ENCODE results near the gene ERC2.

ERC2 gene

GRCh38 chr3:55662683-55663082 is 805.6 kb downstream of the ERC2 start:
- no peak for TF ChIP-seq GATA2 (IDR thresholded peaks at IDR 0.05; ENCODE audit: low read depth, low read length)

GRCh38 chr3:55661571-55661970 is 806.7 kb downstream of the ERC2 start:
- no peak for TF ChIP-seq GATA2 (IDR thresholded peaks at IDR 0.05; ENCODE audit: low read depth, low read length)

- TF ChIP-seq GATA3 (IDR thresholded peaks at IDR 0.05; ENCODE audit: low read depth, low read length) (no peak), GATA2 (IDR thresholded peaks at IDR 0.05; ENCODE audit: low read depth, low read length) (no peak)
Observed at GRCh38 chr3:55661141-55661540, 807.1 kb downstream of the ERC2 start.

GRCh38 chr3:55660642-55661041 is 807.6 kb downstream of the ERC2 start:
- TF ChIP-seq GATA2 (IDR thresholded peaks at IDR 0.05; ENCODE audit: low read depth, low read length) (no peak), GATA3 (IDR thresholded peaks at IDR 0.05; ENCODE audit: low read depth, low read length) (no peak)

- no peak for TF ChIP-seq GATA2 (IDR thresholded peaks at IDR 0.05; ENCODE audit: low read depth, low read length)
- no peak for TF ChIP-seq GATA3 (IDR thresholded peaks at IDR 0.05; ENCODE audit: low read depth, low read length)
Observed at GRCh38 chr3:55659701-55660100, 808.6 kb downstream of the ERC2 start.

- TF ChIP-seq GATA2 (IDR thresholded peaks at IDR 0.05; ENCODE audit: low read depth, low read length) (no peak), GATA3 (IDR thresholded peaks at IDR 0.05; ENCODE audit: low read depth, low read length) (no peak)
Observed at GRCh38 chr3:55658690-55659562, 809.3 kb downstream of the ERC2 start.

GRCh38 chr3:55658270-55658669 is 810.0 kb downstream of the ERC2 start:
- no peak for TF ChIP-seq GATA3 (IDR thresholded peaks at IDR 0.05; ENCODE audit: low read depth, low read length)
- no peak for TF ChIP-seq GATA2 (IDR thresholded peaks at IDR 0.05; ENCODE audit: low read depth, low read length)

GRCh38 chr3:55655544-55655943 is 812.7 kb downstream of the ERC2 start:
- TF ChIP-seq GATA3 (IDR thresholded peaks at IDR 0.05; ENCODE audit: low read depth, low read length): no peak
- TF ChIP-seq GATA2 (IDR thresholded peaks at IDR 0.05; ENCODE audit: low read depth, low read length): no peak

GRCh38 chr3:55654123-55654760 is 814.0 kb downstream of the ERC2 start:
- no peak for TF ChIP-seq GATA2 (IDR thresholded peaks at IDR 0.05; ENCODE audit: low read depth, low read length)
- no peak for TF ChIP-seq GATA3 (IDR thresholded peaks at IDR 0.05; ENCODE audit: low read depth, low read length)

GRCh38 chr3:55651011-55651410 is 817.3 kb downstream of the ERC2 start:
- TF ChIP-seq GATA3 (IDR thresholded peaks at IDR 0.05; ENCODE audit: low read depth, low read length) (no peak), GATA2 (IDR thresholded peaks at IDR 0.05; ENCODE audit: low read depth, low read length) (no peak)

- no peak for TF ChIP-seq GATA3 (IDR thresholded peaks at IDR 0.05; ENCODE audit: low read depth, low read length)
- no peak for TF ChIP-seq GATA2 (IDR thresholded peaks at IDR 0.05; ENCODE audit: low read depth, low read length)
Observed at GRCh38 chr3:55650011-55650410, 818.3 kb downstream of the ERC2 start.

- TF ChIP-seq GATA3 (IDR thresholded peaks at IDR 0.05; ENCODE audit: low read depth, low read length) (no peak), GATA2 (IDR thresholded peaks at IDR 0.05; ENCODE audit: low read depth, low read length) (no peak)
Observed at GRCh38 chr3:55649554-55649953, 818.7 kb downstream of the ERC2 start.

- TF ChIP-seq GATA3 (IDR thresholded peaks at IDR 0.05; ENCODE audit: low read depth, low read length) (no peak), GATA2 (IDR thresholded peaks at IDR 0.05; ENCODE audit: low read depth, low read length) (no peak)
Observed at GRCh38 chr3:55648591-55649318, 819.5 kb downstream of the ERC2 start.

GRCh38 chr3:55647670-55648069 is 820.6 kb downstream of the ERC2 start:
- no peak for TF ChIP-seq GATA3 (IDR thresholded peaks at IDR 0.05; ENCODE audit: low read depth, low read length)
- 0 out of 2 replicates have a peak, but pooled peaks have one; percentile 25 for TF ChIP-seq GATA2 (IDR thresholded peaks at IDR 0.05; ENCODE audit: low read depth, low read length)

Data from SH-SY5Y (cell line).